ENCODE results near the gene ABHD12B. TPM values are rescaled to one million over a fixed set of nuclear protein-coding genes. Genes with fewer than 3 reads are reported as not detected.
"Not testable (repeated sequence)": the region's sequence is repeated elsewhere in the genome, so short reads cannot be mapped to it uniquely, and the experiment has no call there.

ABHD12B gene
- total RNA-seq, 1 experiment from 2014 or later: 51.0 TPM

DNA sequence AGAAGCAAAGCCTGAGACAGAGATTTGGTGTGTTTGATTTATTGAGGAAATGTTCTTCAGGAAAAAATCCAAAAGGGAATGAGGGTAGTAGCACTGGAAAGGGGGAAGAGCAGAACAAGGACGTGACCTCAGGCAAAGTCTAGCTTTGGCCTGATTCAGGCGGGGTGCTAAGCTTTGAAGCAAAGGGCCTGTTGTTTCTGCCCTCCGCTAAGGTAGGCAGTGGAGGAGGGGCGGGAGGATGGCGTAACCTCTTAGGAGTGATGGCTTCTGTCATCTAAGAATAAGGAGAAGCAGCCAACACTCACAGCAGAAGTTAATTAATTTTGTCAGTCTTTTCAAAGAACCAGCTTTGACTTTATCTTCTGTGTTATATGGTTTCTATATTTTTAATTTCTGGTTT lies 20.4 kb downstream of the ABHD12B start:
- Histone ChIP-seq H2BK20ac (ENCODE audit: low read depth, low read length, poor library complexity, severe bottlenecking) (no peak overlapping the region), H3K56ac (ENCODE audit: insufficient read length, low read depth, low read length) (no peak overlapping the region), H3K27me3 (ENCODE audit: insufficient read depth, low read length) (no peaks in the 10 kb centered on the region), H3K14ac (ENCODE audit: insufficient read depth, low read length) (no peak overlapping the region), H3K79me1 (ENCODE audit: insufficient read depth, low read depth, low read length, poor library complexity, severe bottlenecking) (no peaks in the 10 kb centered on the region), H3K18ac (ENCODE audit: insufficient read length, low read depth, low read length) (no peak overlapping the region), H4K5ac (ENCODE audit: insufficient read length, low read depth, low read length) (no peak overlapping the region), H3K23me2 (ENCODE audit: insufficient read length, low read depth, low read length, poor library complexity, severe bottlenecking) (no peaks in the 10 kb centered on the region), H2AFZ (ENCODE audit: low read length) (no peak overlapping the region), H3K79me2 (ENCODE audit: insufficient read depth, low read length) (no peaks in the 10 kb centered on the region), H3K27ac (ENCODE audit: insufficient read length, low read depth, low read length) (no peak overlapping the region), H2AK5ac (ENCODE audit: insufficient read length, low read length) (no peak overlapping the region), H4K20me1 (ENCODE audit: control insufficient read depth, insufficient read depth, insufficient read length) (no peaks in the 10 kb centered on the region), H4K8ac (replicated peaks; ENCODE audit: insufficient read length, low read depth, low read length) (no peak overlapping the region), H2BK15ac (ENCODE audit: low read depth, low read length) (no peak overlapping the region), H3K9me3 (ENCODE audit: control insufficient read depth, low read depth, low read length) (no peaks in the 10 kb centered on the region), H3K4me2 (ENCODE audit: insufficient read depth, insufficient read length, low read length) (no peak overlapping the region), H2BK12ac (ENCODE audit: insufficient read length, low read depth, low read length) (no peak overlapping the region), H3K4me1 (ENCODE audit: insufficient read depth, low read length) (peaks cover 5% of the 10 kb centered on the region; the same call in 1 of the 2 replicates), H3T11ph (ENCODE audit: low read length) (no peak overlapping the region), H3K4ac (ENCODE audit: low read depth, low read length) (no peak overlapping the region), H3K9ac (ENCODE audit: extremely low read depth, insufficient read length, low read length) (no peak overlapping the region), H4K91ac (ENCODE audit: insufficient read length, low read depth, low read length) (no peak overlapping the region), H3K23ac (ENCODE audit: insufficient read length, low read depth, low read length) (no peak overlapping the region), H2BK5ac (ENCODE audit: insufficient read length, low read length) (no peak overlapping the region), H2BK120ac (ENCODE audit: low read depth, low read length, poor library complexity, severe bottlenecking) (no peak overlapping the region)
- Mint-ChIP-seq H3K36me3 (ENCODE audit: insufficient read depth in 1 of 3, low read depth in 3 of 3) (peaks cover 0 to 18% (median 13%) of the 10 kb centered on the region in 3 experiments; a peak in 6 of 7 replicates), H3K9me3 (peaks cover 13 to 16% of the 10 kb centered on the region in 2 experiments), H3K4me3 (peak overlapping the region in 1 of 2 experiments; percentile 2; a peak in 1 of 5 replicates), H3K27ac (no peak overlapping the region; a peak in 1 of 7 replicates), H3K4me1 (peaks cover 45 to 52% of the 10 kb centered on the region in 2 experiments), H3K27me3 (ENCODE audit: low read depth) (no peaks in the 10 kb centered on the region; the same call in 1 of the 2 replicates)
- peak; percentile 83 for DNase-seq
- TF ChIP-seq, protein P1, sequence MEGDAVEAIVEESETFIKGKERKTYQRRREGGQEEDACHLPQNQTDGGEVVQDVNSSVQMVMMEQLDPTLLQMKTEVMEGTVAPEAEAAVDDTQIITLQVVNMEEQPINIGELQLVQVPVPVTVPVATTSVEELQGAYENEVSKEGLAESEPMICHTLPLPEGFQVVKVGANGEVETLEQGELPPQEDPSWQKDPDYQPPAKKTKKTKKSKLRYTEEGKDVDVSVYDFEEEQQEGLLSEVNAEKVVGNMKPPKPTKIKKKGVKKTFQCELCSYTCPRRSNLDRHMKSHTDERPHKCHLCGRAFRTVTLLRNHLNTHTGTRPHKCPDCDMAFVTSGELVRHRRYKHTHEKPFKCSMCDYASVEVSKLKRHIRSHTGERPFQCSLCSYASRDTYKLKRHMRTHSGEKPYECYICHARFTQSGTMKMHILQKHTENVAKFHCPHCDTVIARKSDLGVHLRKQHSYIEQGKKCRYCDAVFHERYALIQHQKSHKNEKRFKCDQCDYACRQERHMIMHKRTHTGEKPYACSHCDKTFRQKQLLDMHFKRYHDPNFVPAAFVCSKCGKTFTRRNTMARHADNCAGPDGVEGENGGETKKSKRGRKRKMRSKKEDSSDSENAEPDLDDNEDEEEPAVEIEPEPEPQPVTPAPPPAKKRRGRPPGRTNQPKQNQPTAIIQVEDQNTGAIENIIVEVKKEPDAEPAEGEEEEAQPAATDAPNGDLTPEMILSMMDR (conservative IDR thresholded peaks at IDR 0.05): no peak
- WGBS (ENCODE audit: extremely low coverage, insufficient read length, low lambda C conversion rate): no CpG with 5 or more reads among the region's 5 CpGs

DNA sequence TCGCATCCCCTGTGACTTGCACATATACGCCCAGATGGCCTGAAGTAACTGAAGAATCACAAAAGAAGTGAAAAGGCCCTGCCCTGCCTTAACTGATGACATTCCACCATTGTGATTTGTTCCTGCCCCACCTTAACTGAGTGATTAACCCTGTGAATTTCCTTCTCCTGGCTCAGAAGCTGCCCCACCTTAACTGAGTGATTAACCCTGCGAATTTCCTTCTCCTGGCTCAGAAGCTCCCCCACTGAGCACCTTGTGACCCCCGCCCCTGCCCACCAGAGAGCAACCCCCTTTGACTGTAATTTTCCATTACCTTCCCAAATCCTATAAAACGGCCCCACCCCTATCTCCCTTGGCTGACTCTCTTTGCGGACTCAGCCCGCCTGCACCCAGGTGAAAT lies 24.6 kb downstream of the ABHD12B start:
- not testable (repeated sequence) for H2AFZ ChIP-seq (ENCODE audit: low read length); H3K23me2 ChIP-seq (ENCODE audit: insufficient read length, low read depth, low read length, poor library complexity, severe bottlenecking); H3K9me3 ChIP-seq (ENCODE audit: control insufficient read depth, low read depth, low read length); H3K23ac ChIP-seq (ENCODE audit: insufficient read length, low read depth, low read length); H3K14ac ChIP-seq (ENCODE audit: insufficient read depth, low read length); H4K91ac ChIP-seq (ENCODE audit: insufficient read length, low read depth, low read length); H3K27me3 ChIP-seq (ENCODE audit: insufficient read depth, low read length); DNase-seq; H2BK120ac ChIP-seq (ENCODE audit: low read depth, low read length, poor library complexity, severe bottlenecking); H2BK5ac ChIP-seq (ENCODE audit: insufficient read length, low read length); H3K79me2 ChIP-seq (ENCODE audit: insufficient read depth, low read length); H3K56ac ChIP-seq (ENCODE audit: insufficient read length, low read depth, low read length); H2BK12ac ChIP-seq (ENCODE audit: insufficient read length, low read depth, low read length); H3K79me1 ChIP-seq (ENCODE audit: insufficient read depth, low read depth, low read length, poor library complexity, severe bottlenecking); H3K18ac ChIP-seq (ENCODE audit: insufficient read length, low read depth, low read length); H3K4me2 ChIP-seq (ENCODE audit: insufficient read depth, insufficient read length, low read length); H2BK20ac ChIP-seq (ENCODE audit: low read depth, low read length, poor library complexity, severe bottlenecking); H3K4ac ChIP-seq (ENCODE audit: low read depth, low read length); H2AK5ac ChIP-seq (ENCODE audit: insufficient read length, low read length); H4K20me1 ChIP-seq (ENCODE audit: control insufficient read depth, insufficient read depth, insufficient read length); H3T11ph ChIP-seq (ENCODE audit: low read length); H3K27me3 Mint-ChIP-seq (ENCODE audit: low read depth); H3K9ac ChIP-seq (ENCODE audit: extremely low read depth, insufficient read length, low read length); H4K8ac ChIP-seq (replicated peaks; ENCODE audit: insufficient read length, low read depth, low read length); H4K5ac ChIP-seq (ENCODE audit: insufficient read length, low read depth, low read length); H2BK15ac ChIP-seq (ENCODE audit: low read depth, low read length)
- Histone ChIP-seq H3K27ac (ENCODE audit: insufficient read length, low read depth, low read length) (peak overlapping the region; percentile 90), H3K4me1 (ENCODE audit: insufficient read depth, low read length) (peaks cover 14% of the 10 kb centered on the region; the same call in 1 of the 2 replicates)
- Mint-ChIP-seq H3K4me1 (peaks cover 54 to 61% of the 10 kb centered on the region in 2 experiments), H3K27ac (peak overlapping the region; percentile 46 to 89 (median 63); a peak in 5 of 7 replicates), H3K9me3 (peaks cover 13 to 16% of the 10 kb centered on the region in 2 experiments), H3K4me3 (peak overlapping the region in 1 of 2 experiments; percentile 57; a peak in 2 of 5 replicates), H3K36me3 (ENCODE audit: insufficient read depth in 1 of 3, low read depth in 3 of 3) (peaks cover 5 to 18% (median 13%) of the 10 kb centered on the region in 3 experiments)
- no CpG with 5 or more reads among the region's 7 CpGs for WGBS (ENCODE audit: extremely low coverage, insufficient read length, low lambda C conversion rate)

Data from H9 (cell line).